AG10803 (cell line): ENCODE results near the gene ZDHHC14.

Experiments used
- DNase-seq: peaks from one replicate; pipeline ENCODE4 v3.0.0; 2010; ENCODE audit warnings: low read depth
- H3K4me3 ChIP-seq: 2 replicates; pipeline ENCODE4 v1.5.1; 2011; ENCODE audit warnings: mild to moderate bottlenecking, low read length, control low read depth
- CTCF ChIP-seq: conservative IDR thresholded peaks from 2 replicates; pipeline ENCODE4 v1.5.1; 2011; ENCODE audit warnings: mild to moderate bottlenecking, low read length, control low read depth, inconsistent platforms

Gene ZDHHC14

GRCh38 chr6:157524735-157525134 is 143.7 kb downstream of the ZDHHC14 start:
- no peak for TF ChIP-seq CTCF
- no peak for DNase-seq

GRCh38 chr6:157525292-157525889 is 144.4 kb downstream of the ZDHHC14 start:
- no peak overlapping the region for H3K4me3 ChIP-seq
- DNase-seq: no peak
- TF ChIP-seq CTCF: no peak

More at GRCh38 chr6:157524735-157525134, 143.7 kb downstream of the ZDHHC14 start:
- H3K4me3 ChIP-seq: no peak overlapping the region

- DNase-seq: no peak
- H3K4me3 ChIP-seq: no peak overlapping the region
- TF ChIP-seq CTCF: no peak
These were observed 145.0 kb downstream of the ZDHHC14 start for GRCh38 chr6:157525918-157526425.

GRCh38 chr6:157527471-157527907 is 146.5 kb downstream of the ZDHHC14 start:
- TF ChIP-seq CTCF: no peak
- no peak overlapping the region for H3K4me3 ChIP-seq
- no peak for DNase-seq

GRCh38 chr6:157528931-157529653 is 148.1 kb downstream of the ZDHHC14 start:
- no peak for TF ChIP-seq CTCF
- peak; percentile 57 for DNase-seq
- no peak overlapping the region for H3K4me3 ChIP-seq

- DNase-seq: no peak
- no peak overlapping the region for H3K4me3 ChIP-seq
- TF ChIP-seq CTCF: no peak
These were observed 148.7 kb downstream of the ZDHHC14 start for GRCh38 chr6:157529654-157530039.

- H3K4me3 ChIP-seq: no peak overlapping the region
- DNase-seq: no peak
- no peak for TF ChIP-seq CTCF
These were observed 149.1 kb downstream of the ZDHHC14 start for GRCh38 chr6:157530126-157530525.
